NCI-H1105 treated with DMSO at 0.1 percent for 48 hours (cell line): ENCODE measurements around the gene CEND1.
"Not testable (repeated sequence)": the region's sequence is repeated elsewhere in the genome, so short reads cannot be mapped to it uniquely, and the experiment has no call there.

Source experiments
- DNase-seq: peaks from one replicate; lab custom pipeline; 2025; lab: John Stamatoyannopoulos, UW

CEND1 gene

DNA sequence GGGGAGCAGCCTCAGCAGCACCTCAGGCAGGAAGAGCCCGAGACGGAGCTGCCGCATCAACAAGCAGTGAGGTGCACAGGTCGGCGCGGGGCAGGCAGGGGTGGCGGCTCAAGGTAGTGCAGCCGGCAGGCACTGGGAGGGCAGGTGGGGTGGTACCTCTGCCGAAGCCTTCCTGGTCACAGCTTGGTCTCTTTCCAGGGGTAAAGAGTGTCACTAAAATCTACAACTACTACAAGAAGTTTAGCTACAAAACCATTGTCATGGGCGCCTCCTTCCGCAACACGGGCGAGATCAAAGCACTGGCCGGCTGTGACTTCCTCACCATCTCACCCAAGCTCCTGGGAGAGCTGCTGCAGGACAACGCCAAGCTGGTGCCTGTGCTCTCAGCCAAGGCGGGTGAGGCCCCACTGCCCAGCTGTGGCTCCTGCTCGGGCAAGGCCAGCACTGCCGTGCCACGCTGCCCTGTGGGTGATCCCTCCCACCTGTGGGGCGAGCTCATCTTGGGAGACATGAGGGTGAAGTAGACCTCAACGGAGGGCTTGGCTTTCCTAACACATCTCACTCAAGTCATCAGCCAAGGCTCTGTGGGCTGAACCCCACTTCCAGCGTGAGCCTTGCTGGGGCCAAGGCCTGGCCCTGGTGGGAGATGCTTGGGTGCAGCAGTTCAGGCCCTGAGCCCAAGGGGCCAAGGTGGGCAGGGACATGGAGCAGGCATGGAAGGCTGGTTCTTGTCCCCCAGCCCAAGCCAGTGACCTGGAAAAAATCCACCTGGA is 26.2 kb downstream of the CEND1 start:
- DNase-seq = no peak

DNA sequence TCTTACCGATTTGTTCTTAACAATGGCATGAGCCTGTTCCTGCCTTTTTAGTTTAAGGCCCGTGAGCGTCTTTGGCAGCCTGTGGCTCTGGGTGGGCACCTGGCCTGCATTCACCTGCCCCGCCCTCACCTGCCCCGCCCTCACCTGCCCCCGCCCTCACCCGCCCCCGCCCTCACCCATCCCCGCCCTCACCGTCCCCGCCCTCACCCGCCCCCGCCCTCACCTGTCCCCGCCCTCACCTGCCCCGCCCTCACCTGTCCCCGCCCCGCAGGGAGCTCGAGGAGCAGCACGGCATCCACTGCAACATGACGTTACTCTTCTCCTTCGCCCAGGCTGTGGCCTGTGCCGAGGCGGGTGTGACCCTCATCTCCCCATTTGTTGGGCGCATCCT is 26.8 kb downstream of the CEND1 start:
- peak; percentile 60 for DNase-seq

- DNase-seq = peak; percentile 19
Measured at GRCh38 chr11:762421-763072, 27.3 kb downstream of the CEND1 start.

GRCh38 chr11:761526-762108 is 28.3 kb downstream of the CEND1 start:
- DNase-seq = no peak

DNA sequence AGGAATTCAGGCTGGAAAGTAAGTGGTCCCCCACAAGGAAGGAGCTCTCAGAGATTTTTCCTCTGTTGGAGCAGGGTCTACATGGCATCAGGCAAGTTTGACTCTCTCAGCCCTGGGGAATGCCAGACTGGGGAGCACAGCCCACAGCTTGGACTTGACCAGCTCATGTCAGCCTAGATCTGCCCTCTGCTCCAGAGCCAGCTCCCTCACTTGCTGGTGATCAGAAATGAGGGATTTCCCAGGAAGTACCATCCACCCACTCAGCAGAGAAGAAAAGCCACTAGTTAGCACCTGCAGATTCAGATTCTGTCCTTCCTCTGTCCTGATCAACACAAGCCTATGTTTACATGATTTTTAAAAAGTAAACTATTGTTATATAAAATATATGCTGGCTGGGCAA is 29.7 kb downstream of the CEND1 start:
- no peak for DNase-seq

DNA sequence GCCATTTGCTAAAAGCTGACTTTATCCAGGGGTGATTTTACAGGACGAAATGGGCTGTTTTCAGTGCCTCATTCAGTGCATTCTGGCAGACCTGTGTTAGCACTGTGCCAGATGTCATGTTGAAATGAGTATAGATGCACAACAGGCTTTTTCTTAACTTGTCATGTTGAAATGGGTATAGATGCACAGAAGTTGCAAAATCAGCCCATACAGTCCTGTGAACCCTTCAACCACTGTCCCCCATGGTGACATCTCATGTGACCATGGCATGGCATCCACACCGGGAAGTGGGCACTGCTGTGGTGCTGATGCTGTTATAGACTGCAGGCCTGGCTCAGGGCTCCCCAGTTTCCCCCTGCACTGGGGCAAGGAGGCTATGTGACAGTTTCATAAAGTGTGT is 40.2 kb downstream of the CEND1 start:
- DNase-seq = no peak

GRCh38 chr11:748007-748359 is 41.9 kb downstream of the CEND1 start:
- no peak for DNase-seq

DNA sequence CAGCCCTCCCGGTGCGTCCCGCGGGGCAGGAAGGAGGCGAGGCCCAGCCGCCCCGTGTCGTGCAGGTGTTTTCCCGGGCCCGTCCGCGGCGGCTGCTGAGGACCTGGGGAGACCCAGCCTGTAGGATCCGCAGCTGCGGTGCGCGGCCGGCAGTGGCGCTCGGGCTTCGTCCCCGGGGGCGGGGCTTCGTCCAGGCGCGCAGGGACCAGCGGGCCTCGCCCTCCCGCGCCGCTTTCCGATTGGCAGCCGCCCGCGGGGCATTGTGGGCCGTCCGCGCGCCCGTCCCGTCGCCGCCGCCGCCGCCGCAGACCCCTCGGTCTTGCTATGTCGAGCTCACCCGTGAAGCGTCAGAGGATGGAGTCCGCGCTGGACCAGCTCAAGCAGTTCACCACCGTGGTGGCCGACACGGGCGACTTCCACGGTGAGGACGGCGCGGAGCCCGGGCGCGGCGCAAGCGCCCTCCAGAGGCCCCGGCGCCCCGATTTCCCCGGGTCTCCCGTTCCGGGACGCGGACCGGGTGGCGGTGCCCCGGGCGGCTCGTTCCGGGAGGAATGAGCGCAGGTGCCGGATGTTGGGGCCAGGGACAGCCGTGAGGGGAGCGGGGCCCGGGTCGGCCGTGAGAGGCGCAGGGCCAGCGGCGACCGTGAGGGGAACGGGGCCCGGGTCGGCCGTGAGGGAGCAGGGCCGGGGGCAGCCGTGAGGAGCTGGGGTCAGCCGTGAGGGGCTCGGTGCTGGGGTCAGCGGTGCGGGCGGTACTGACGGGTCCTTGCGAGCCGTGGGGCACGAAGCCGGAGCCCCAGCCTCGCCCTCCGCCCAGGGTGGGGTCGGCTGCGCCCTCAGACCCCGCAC is 42.5 kb downstream of the CEND1 start, which contains the start of gene TALDO1:
TSS of gene TALDO1 (plus strand) at position 307 of the 849 bp plus-strand sequence. CDS start at position 325, 18 bp downstream.
- DNase-seq = peak; percentile 88

- peak; percentile 38 for DNase-seq
Measured at GRCh38 chr11:746289-747157, 43.4 kb downstream of the CEND1 start.

GRCh38 chr11:745428-745827 is 44.5 kb downstream of the CEND1 start:
- no peak for DNase-seq

- no peak for DNase-seq
Measured at GRCh38 chr11:742571-743201, 47.2 kb downstream of the CEND1 start.

DNA sequence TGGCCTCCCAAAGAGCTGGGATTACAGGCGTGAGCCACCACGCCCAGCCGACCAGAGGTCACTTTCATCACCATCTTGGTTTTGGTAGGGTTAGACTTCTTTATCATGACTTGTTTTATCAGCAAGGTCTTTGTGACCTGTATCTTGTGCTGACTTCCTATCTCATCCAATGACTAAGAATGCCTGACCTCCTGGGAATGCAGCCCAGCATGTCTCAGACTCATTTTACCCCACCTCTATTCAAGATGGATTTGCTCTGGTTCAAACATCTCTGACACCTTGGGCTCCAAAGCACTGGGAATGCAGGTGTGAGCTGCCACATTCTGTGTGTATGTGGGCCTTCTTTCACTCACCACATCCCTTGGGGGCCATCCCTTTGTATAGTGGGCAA is 47.7 kb downstream of the CEND1 start:
- no peak for DNase-seq

DNA sequence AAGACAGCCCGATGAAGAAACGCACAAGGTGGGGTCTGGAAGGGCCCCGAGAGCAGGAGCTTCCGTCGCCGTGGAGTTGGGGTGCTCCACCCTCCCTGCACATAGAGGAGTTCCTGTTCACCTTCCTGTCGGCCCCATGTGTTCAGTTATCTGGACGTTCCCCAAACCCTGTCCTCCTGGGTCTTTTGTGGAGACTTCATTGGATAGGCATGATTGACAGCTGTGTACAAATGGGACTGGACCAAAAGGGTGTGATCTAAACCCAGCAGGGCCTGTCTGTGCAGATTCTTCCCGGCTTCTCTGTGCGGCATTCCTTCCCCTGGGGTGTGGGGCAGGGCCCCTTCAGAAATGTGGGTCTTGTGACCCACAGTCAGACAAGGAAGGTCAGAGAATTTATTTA is 52.0 kb downstream of the CEND1 start:
- not testable (repeated sequence) for DNase-seq

- no peak for DNase-seq
Measured at GRCh38 chr11:737366-737765, 52.5 kb downstream of the CEND1 start.
